ENCODE measurements around the gene SHISA8. TPM values are rescaled to one million over a fixed set of nuclear protein-coding genes. Genes with fewer than 3 reads are reported as not detected.

Gene SHISA8
- total and polyA plus RNA-seq, 10 of the 15 experiments (the other 5 are each of a cell fraction or from before 2014, with no cell fraction given), result 0.06 to 10.1 (median 0.25) TPM

DNA sequence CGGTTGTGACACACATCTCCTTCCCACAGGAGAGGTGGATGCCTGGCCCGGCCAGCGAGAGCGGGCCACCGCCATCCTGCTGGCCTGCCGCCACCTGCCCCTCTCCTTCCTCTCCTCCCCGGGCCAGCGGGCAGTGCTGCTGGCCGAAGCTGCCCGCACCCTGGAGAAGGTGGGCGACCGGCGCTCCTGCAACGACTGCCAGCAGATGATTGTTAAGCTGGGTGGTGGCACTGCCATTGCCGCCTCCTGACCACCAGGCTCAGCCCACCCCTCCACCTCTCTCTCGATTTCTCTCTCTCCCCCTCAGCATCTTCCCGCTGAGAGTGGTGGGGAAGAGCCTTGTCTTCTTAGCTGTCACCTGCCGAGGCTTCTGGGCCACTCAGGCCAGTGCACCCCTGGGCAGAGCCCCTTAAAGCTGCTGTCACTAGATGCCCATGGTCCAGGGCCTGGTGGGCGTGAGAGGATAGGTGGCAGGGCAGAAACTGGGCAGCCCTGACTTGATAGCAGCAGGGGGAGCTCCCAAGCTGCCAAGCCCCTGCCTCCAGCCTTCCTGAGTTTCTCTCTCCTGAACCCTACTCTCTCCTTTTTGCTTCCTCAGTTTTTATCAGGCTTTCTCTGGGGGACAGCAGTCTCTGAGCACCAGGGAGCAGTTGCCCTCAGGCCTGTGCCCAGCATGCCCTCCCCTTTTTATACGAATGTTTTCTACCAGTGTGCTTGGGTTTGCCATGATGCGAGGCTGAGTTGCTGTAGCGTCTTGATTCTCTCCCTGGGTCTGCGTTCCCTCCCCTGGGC, 9.3 kb downstream of the SHISA8 start:
- H3K27ac ChIP-seq (ENCODE audit: control insufficient read depth, insufficient read depth), result no peak overlapping the region
- CTCF ChIA-PET, result interaction anchor here (0.9 to 1.0 kb wide), 2 partner anchors 206 to 208 kb away, joined by 3 to 4 read pairs; partner anchors contain the start of gene MEI1
- H3K4me3 ChIP-seq, result no peak overlapping the region
- RAD21 ChIA-PET (ENCODE audit: unreplicated experiment), result no interaction called here
- POLR2A ChIA-PET, result no interaction called here
- peaks cover 23 to 33% of the 10 kb centered on the region in 2 experiments; a peak in 3 of 4 replicates for H3K36me3 ChIP-seq (ENCODE audit: control insufficient read depth in 2 of 2, insufficient read depth in 2 of 2, low read length in 1 of 2)
- no peak overlapping the region for H3K9ac ChIP-seq (ENCODE audit: control insufficient read depth, insufficient read depth, low read length)
- no peak overlapping the region for H3K4me2 ChIP-seq (ENCODE audit: control insufficient read depth, insufficient read depth)
- DNase-seq (ENCODE audit: low read depth, low spot score) (no peak), ATAC-seq (no peak), FAIRE-seq (no peak)
- no TSS peak for BruUV-seq (replicated peaks)
- SMC1A ChIA-PET (ENCODE audit: uncharacterized antibody, unreplicated experiment), result no interaction called here
- H4K20me1 ChIP-seq (ENCODE audit: control insufficient read depth, insufficient read depth), result no peaks in the 10 kb centered on the region
- peaks cover 0 to 1% of the 10 kb centered on the region in 2 experiments; a peak in 2 of 4 replicates for H3K27me3 ChIP-seq (replicated peaks in 1 of 2; ENCODE audit: control insufficient read depth in 2 of 2, insufficient read depth in 2 of 2, low read length in 1 of 2)
- no peaks in the 10 kb centered on the region for H3K79me2 ChIP-seq (ENCODE audit: control insufficient read depth, insufficient read depth, low read length)
- peaks cover 12% of the 10 kb centered on the region for H3K4me1 ChIP-seq (ENCODE audit: control insufficient read depth, insufficient read depth, low read length)
- H2AFZ ChIP-seq (ENCODE audit: control insufficient read depth, low read depth, low read length), result no peak overlapping the region
- H3K9me3 ChIP-seq (replicated peaks; ENCODE audit: control insufficient read depth, insufficient read depth, low read length), result no peaks in the 10 kb centered on the region
- in situ Hi-C loops (cut with MboI), result no loop called here
- intact Hi-C loops (cut with micrococcal nuclease; ENCODE audit: unreplicated experiment), result no loop called here
- WGBS (ENCODE audit: insufficient coverage, insufficient replicate concordance, low lambda C conversion rate, missing lambda C conversion rate), result 83% methylated on average over 21 of the region's 23 CpGs
- TF ChIP-seq POLR2AphosphoS2 (IDR thresholded peaks at IDR 0.05; ENCODE audit: low read depth, low read length), result peak; percentile 61; the same call in 1 of the 2 replicates
- TF ChIP-seq NKRF (conservative IDR thresholded peaks at IDR 0.05), result no peak
- no peak for TF ChIP-seq TCF12 (IDR thresholded peaks at IDR 0.05; ENCODE audit: low read depth, low read length)
- peak; percentile 46; the same call in 1 of the 2 replicates for TF ChIP-seq POLR2A (IDR thresholded peaks at IDR 0.05; ENCODE audit: low read depth, low read length)
